ENCODE results near the gene RBPMS2. TPM values are rescaled to one million over a fixed set of nuclear protein-coding genes. Genes with fewer than 3 reads are reported as not detected.
A peak's percentile ranks its signal among the peaks of the same experiment; 100 is the strongest.
"Not testable (repeated sequence)": the region's sequence is repeated elsewhere in the genome, so short reads cannot be mapped to it uniquely, and the experiment has no call there.

The RBPMS2 gene
- 100 to 1,000 TPM in 1 of 2 donors, 10 to 100 TPM in 1; 86.0 to 131 TPM for total RNA-seq
- 59.9 TPM for polyA plus RNA-seq (2013, experiment 1 of 2)
- 49.6 TPM for polyA plus RNA-seq (2013, experiment 2 of 2)
- long read RNA-seq, experiment 1, transcript RBPMS2-201 (8 exons, 2,008 nt), result major isoform, 35 of 71 reads
- long read RNA-seq, experiment 1, partial matches to known transcripts, result 12 of 71 reads
- long read RNA-seq, experiment 1, other reads (novel, unspliced or antisense), result 24 of 71 reads
- long read RNA-seq, experiment 2, transcript RBPMS2-201 (8 exons, 2,008 nt), result major isoform, 160 of 226 reads
- long read RNA-seq, experiment 2, partial matches to known transcripts, result 22 of 226 reads
- long read RNA-seq, experiment 2, other reads (novel, unspliced or antisense), result 44 of 226 reads
- long read RNA-seq, experiment 3, transcript RBPMS2-201 (8 exons, 2,008 nt), result major isoform, 11 of 65 reads
- long read RNA-seq, experiment 3, partial matches to known transcripts, result 51 of 65 reads
- long read RNA-seq, experiment 3, other reads (novel, unspliced or antisense), result 3 of 65 reads
- long read RNA-seq, experiment 4, partial matches to known transcripts, result 7 of 16 reads
- long read RNA-seq, experiment 4, other reads (novel, unspliced or antisense), result 5 of 16 reads

- peak within 1 kb of the TSS; percentile 82 for H3K9ac ChIP-seq (ENCODE audit: extremely low read depth, low read length, poor library complexity, severe bottlenecking)
- no peaks in the 10 kb centered on the region for H3K27me3 Mint-ChIP-seq (ENCODE audit: insufficient read depth)
- H3K27ac ChIP-seq (ENCODE audit: low read depth, low read length), result peak within 1 kb of the TSS; percentile 41
Measured at GRCh38 chr15:64775551-64776401, at the start of gene RBPMS2. Gene RBPMS2, minus strand, starts transcription at chr15:64775589. Its CDS starts 270 bp downstream, at chr15:64775319.

GRCh38 chr15:64824929-64825430, 49.6 kb upstream of the RBPMS2 start:
- H3K4me1 Mint-ChIP-seq, result peaks cover 18% of the 10 kb centered on the region
- no peaks in the 10 kb centered on the region for H3K27me3 Mint-ChIP-seq (ENCODE audit: insufficient read depth)
- peak; percentile 66 for DNase-seq
- peak overlapping the region; percentile 97 for H3K27ac Mint-ChIP-seq
- peak overlapping the region; percentile 72 for H3K9ac ChIP-seq (ENCODE audit: extremely low read depth, low read length, poor library complexity, severe bottlenecking)
- H3K9me3 Mint-ChIP-seq, result no peaks in the 10 kb centered on the region
- H3K27me3 ChIP-seq (ENCODE audit: control insufficient read depth, insufficient read depth, low read length, poor library complexity, severe bottlenecking), result no peaks in the 10 kb centered on the region
- no peak for TF ChIP-seq CTCF (conservative IDR thresholded peaks at IDR 0.05)
- peaks cover 18% of the 10 kb centered on the region for H3K36me3 Mint-ChIP-seq (ENCODE audit: low read depth)
- WGBS, 2 experiments (ENCODE audit: insufficient coverage in 1 of 2, insufficient read length in 1 of 2), result 1 to 2% methylated on average over 10 to 17 of the region's 17 CpGs
- H3K27ac ChIP-seq (ENCODE audit: low read depth, low read length), result no peak overlapping the region
- H3K9me3 ChIP-seq (ENCODE audit: control insufficient read depth, low read length), result no peaks in the 10 kb centered on the region
- H3K36me3 ChIP-seq (ENCODE audit: control insufficient read depth, insufficient read depth, low read length), result peaks cover 9% of the 10 kb centered on the region
- peak overlapping the region; percentile 92 for H3K4me3 ChIP-seq (ENCODE audit: low read length)
- H3K4me1 ChIP-seq (ENCODE audit: control insufficient read depth, insufficient read depth, low read length), result no peaks in the 10 kb centered on the region
- peak overlapping the region; percentile 88 for H3K4me3 Mint-ChIP-seq

More at GRCh38 chr15:64775551-64776401, at the start of gene RBPMS2:
- no peaks in the 10 kb centered on the region for H3K9me3 ChIP-seq (ENCODE audit: control insufficient read depth, low read length)
- 0% methylated on average over 6 to 73 of the region's 90 CpGs for WGBS, 2 experiments (ENCODE audit: insufficient coverage in 1 of 2, insufficient read length in 1 of 2)
- peaks cover 38% of the 10 kb centered on the region for H3K4me1 Mint-ChIP-seq
- no peaks in the 10 kb centered on the region for H3K36me3 Mint-ChIP-seq (ENCODE audit: low read depth)
- H3K4me3 Mint-ChIP-seq, result peak within 1 kb of the TSS; percentile 96
- H3K36me3 ChIP-seq (ENCODE audit: control insufficient read depth, insufficient read depth, low read length), result no peaks in the 10 kb centered on the region
- no peak for TF ChIP-seq CTCF (conservative IDR thresholded peaks at IDR 0.05)
- peak within 1 kb of the TSS; percentile 96 for H3K27ac Mint-ChIP-seq
- H3K9me3 Mint-ChIP-seq, result no peaks in the 10 kb centered on the region
- peaks cover 12% of the 10 kb centered on the region for H3K4me1 ChIP-seq (ENCODE audit: control insufficient read depth, insufficient read depth, low read length)
- H3K4me3 ChIP-seq (ENCODE audit: low read length), result peak within 1 kb of the TSS; percentile 96
- peak; percentile 80 for DNase-seq
- no peaks in the 10 kb centered on the region for H3K27me3 ChIP-seq (ENCODE audit: control insufficient read depth, insufficient read depth, low read length, poor library complexity, severe bottlenecking)

- H3K27ac Mint-ChIP-seq, result peak overlapping the region; percentile 18
- no peak overlapping the region for H3K27ac ChIP-seq (ENCODE audit: low read depth, low read length)
- H3K36me3 ChIP-seq (ENCODE audit: control insufficient read depth, insufficient read depth, low read length), result peaks cover 30% of the 10 kb centered on the region
Measured at GRCh38 chr15:64816452-64816851, 41.1 kb upstream of the RBPMS2 start.

GRCh38 chr15:64814965-64815364, 39.6 kb upstream of the RBPMS2 start:
- not testable (repeated sequence) for H3K27ac ChIP-seq (ENCODE audit: low read depth, low read length); DNase-seq; H3K4me3 Mint-ChIP-seq; H3K27ac Mint-ChIP-seq; H3K27me3 Mint-ChIP-seq (ENCODE audit: insufficient read depth); H3K9me3 ChIP-seq (ENCODE audit: control insufficient read depth, low read length); H3K4me3 ChIP-seq (ENCODE audit: low read length); H3K27me3 ChIP-seq (ENCODE audit: control insufficient read depth, insufficient read depth, low read length, poor library complexity, severe bottlenecking); H3K9me3 Mint-ChIP-seq; H3K9ac ChIP-seq (ENCODE audit: extremely low read depth, low read length, poor library complexity, severe bottlenecking)
- peaks cover 27% of the 10 kb centered on the region for H3K36me3 Mint-ChIP-seq (ENCODE audit: low read depth)
- H3K4me1 Mint-ChIP-seq, result peaks cover 28% of the 10 kb centered on the region
- peaks cover 16% of the 10 kb centered on the region for H3K4me1 ChIP-seq (ENCODE audit: control insufficient read depth, insufficient read depth, low read length)
- peaks cover 21% of the 10 kb centered on the region for H3K36me3 ChIP-seq (ENCODE audit: control insufficient read depth, insufficient read depth, low read length)
- WGBS, 2 experiments (ENCODE audit: insufficient coverage in 1 of 2, insufficient read length in 1 of 2), result 75 to 89% methylated on average over 3 to 4 of the region's 4 CpGs

More at GRCh38 chr15:64816452-64816851, 41.1 kb upstream of the RBPMS2 start:
- H3K9me3 Mint-ChIP-seq, result no peaks in the 10 kb centered on the region
- DNase-seq, result no peak
- no peak for TF ChIP-seq CTCF (conservative IDR thresholded peaks at IDR 0.05)
- Histone ChIP-seq H3K9ac (ENCODE audit: extremely low read depth, low read length, poor library complexity, severe bottlenecking) (no peak overlapping the region), H3K27me3 (ENCODE audit: control insufficient read depth, insufficient read depth, low read length, poor library complexity, severe bottlenecking) (no peaks in the 10 kb centered on the region), H3K4me1 (ENCODE audit: control insufficient read depth, insufficient read depth, low read length) (peaks cover 4% of the 10 kb centered on the region), H3K4me3 (ENCODE audit: low read length) (no peak overlapping the region), H3K9me3 (ENCODE audit: control insufficient read depth, low read length) (no peaks in the 10 kb centered on the region)
- H3K4me3 Mint-ChIP-seq, result no peak overlapping the region
- H3K4me1 Mint-ChIP-seq, result peaks cover 15% of the 10 kb centered on the region
- H3K36me3 Mint-ChIP-seq (ENCODE audit: low read depth), result peaks cover 37% of the 10 kb centered on the region
- H3K27me3 Mint-ChIP-seq (ENCODE audit: insufficient read depth), result no peaks in the 10 kb centered on the region
- WGBS, 2 experiments (ENCODE audit: insufficient coverage in 1 of 2, insufficient read length in 1 of 2), result 94% methylated on average over 10 to 13 of the region's 13 CpGs
